GM13977 (cell line): ENCODE data around the gene PSME3IP1.

Experiments
- DNase-seq: peaks from one replicate; pipeline ENCODE4 v3.0.0; 2012; ENCODE audit warnings: low spot score
- CTCF ChIP-seq: IDR thresholded peaks from 2 replicates; pipeline ENCODE4 v1.5.1; 2012; ENCODE audit warnings: mild to moderate bottlenecking, control low read depth; ENCODE audit not compliant: insufficient read depth; ENCODE audit errors: extremely low read depth, missing control alignments
- in situ Hi-C: fragments of 300-500 bp; cut with MboI; formaldehyde crosslinking; loops from one replicate; pipeline ENCODE4 v1.12.0; 2022; ENCODE audit warnings: low sequenced_read_pairs, low pct_unique_long_range_greater_than_20kb, mixed read lengths, inconsistent platforms; ENCODE audit not compliant: unreplicated experiment

PSME3IP1 gene

GRCh38 chr16:57147381-57148221 is 38.2 kb downstream of the PSME3IP1 start:
- in situ Hi-C loops: no loop called here
- DNase-seq: no peak
- no peak for TF ChIP-seq CTCF

DNA sequence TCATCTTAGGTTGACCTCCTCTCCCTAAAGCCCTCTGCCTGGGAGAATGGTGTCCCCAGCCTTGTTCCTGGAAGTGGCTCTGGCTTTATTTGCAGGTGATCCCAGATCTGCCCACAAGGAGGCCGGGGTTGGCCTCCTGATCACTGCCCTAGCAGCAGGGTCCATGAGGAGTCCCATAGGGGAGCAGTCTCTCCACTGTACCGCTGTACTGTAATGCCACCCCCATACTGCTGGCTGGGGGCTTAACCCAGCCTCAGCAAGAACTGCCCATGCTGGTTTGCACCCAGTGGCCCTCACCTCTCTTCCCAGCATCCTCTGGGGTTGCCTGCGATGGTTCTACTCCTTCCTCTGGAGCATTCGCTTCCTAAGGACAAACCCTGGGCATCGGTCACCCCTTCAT is 39.1 kb downstream of the PSME3IP1 start:
- in situ Hi-C loops: no loop called here
- no peak for DNase-seq
- no peak for TF ChIP-seq CTCF

DNA sequence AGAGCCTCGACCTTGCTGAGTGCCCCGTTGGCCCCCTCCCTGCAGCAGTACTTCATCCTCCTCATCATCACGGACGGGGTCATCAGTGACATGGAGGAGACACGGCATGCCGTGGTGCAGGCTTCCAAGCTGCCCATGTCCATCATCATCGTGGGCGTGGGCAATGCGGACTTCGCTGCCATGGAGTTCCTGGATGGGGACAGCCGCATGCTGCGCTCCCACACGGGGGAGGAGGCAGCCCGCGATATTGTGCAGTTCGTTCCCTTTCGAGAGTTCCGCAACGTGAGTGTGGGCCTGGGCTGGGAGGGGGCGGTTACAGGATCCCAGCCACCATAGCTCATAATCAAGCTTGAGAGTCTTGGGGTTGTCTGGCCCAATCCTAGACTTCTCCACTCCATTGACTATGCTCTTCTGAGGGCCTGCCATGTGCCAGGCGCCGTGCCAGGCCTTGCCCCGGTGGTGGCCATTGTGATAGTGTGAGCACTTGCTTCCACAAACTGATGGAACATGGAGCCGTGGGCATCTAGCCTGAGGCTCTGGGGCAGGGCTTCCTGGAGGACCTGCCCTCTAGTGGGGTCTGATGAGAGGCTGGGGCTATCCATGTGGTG is 39.7 kb downstream of the PSME3IP1 start:
- DNase-seq: no peak
- no peak for TF ChIP-seq CTCF
- in situ Hi-C loops: no loop called here

DNA sequence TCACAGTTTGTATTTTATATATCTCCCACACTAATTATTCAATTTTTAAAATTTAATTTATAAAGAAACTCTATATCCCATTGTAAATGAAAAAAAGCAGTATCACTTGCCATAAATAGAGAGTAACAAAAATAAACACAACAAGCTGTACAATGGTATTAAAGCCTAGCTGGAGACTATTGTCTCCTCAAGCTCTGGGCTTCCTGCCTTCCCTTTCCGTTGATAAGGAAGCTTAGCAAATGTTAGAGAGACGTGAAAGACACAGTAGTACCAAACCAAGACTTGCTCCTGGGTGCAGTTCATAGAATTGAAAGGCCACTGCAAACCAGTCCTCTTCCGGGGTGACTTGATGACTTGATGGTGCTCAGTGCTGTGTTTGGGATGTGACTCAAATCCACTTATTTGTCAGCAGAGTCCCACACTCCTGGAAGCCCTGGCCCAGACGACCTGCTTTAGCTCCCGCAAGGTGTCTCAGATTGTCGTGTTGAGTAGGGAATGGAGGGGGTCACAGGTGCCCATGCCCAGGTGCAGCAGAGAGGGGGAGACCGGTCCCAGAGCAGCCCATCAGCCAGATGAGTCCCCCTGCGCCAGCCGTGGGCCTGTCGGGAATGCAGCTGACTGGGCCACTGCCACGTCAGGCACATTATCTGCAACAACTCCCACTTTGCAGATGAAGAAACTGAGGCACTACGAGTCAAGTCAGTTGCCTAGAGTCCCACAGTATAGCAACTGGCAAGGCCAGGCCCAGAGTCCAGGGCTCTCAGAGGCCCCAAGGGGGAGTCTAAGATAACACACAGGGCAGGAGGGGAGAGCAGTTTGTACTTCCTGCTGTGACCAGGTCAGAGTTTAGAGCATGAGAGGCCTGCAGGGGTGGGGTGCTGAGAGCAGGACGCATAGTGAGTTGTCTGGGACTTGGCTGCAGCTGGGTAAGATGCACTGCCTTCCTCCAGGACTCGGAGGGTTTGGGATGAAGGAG is 40.5 kb downstream of the PSME3IP1 start:
- TF ChIP-seq CTCF: no peak
- in situ Hi-C loops: no loop called here
- DNase-seq: no peak

DNA sequence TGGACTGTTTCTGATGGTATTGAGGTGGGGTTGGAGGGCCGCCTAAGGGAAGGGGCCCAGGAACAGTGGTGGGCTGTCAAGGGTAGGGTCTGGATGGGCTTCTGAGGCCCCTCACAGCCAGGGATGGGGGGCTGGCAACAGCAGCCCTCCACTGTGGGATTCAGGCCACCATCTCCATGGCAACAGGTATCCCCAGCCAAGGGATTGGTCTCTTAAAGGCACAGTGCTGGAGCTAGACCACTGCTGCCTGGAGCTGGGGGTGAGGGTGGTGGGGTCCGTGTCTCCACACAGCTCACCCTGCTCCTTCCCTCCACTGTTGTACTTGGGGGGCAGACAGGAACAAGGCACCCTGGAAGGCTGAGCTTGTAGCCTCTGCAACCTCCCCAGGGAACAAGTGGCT is 41.8 kb downstream of the PSME3IP1 start:
- in situ Hi-C loops: no loop called here
- DNase-seq: no peak
- TF ChIP-seq CTCF: no peak
